ENCODE measurements around the gene HAGH.

The HAGH gene

GRCh38 chr16:1792836-1793577, 33.6 kb downstream of the HAGH start:
- POLR2A ChIA-PET: no interaction called here
- TF ChIP-seq CTCF (IDR thresholded peaks at IDR 0.05; ENCODE audit: control extremely low read depth, extremely low read depth, low read depth, missing control alignments): no peak
- CTCF ChIA-PET: interaction anchor here (1.4 to 1.7 kb wide), 3 partner anchors 9 to 136 kb away, joined by 4 to 5 read pairs (median 5); partner anchors contain the start of genes NUBP2 and SPSB3
- no peak for DNase-seq (ENCODE audit: extremely low spot score)

- ChIA-PET POLR2A (interaction anchor here (0.7 kb wide), 1 partner anchor 655 kb away, joined by 3 read pairs; no protein-coding TSS in a partner anchor), CTCF (interaction anchor here (0.9 to 1.7 kb wide), 4 partner anchors 9 to 137 kb away, joined by 3 to 5 read pairs (median 4); partner anchors contain the start of genes NUBP2 and SPSB3)
- no peak for TF ChIP-seq CTCF (IDR thresholded peaks at IDR 0.05; ENCODE audit: control extremely low read depth, extremely low read depth, low read depth, missing control alignments)
- no peak for DNase-seq (ENCODE audit: extremely low spot score)
Observed at GRCh38 chr16:1791943-1792812, 34.4 kb downstream of the HAGH start.

- ChIA-PET CTCF (interaction anchor here (0.9 to 1.7 kb wide), 2 partner anchors 9 to 11 kb away, joined by 3 to 5 read pairs; partner anchors contain the start of genes NUBP2 and SPSB3), POLR2A (interaction anchor here (0.7 to 1.3 kb wide), 2 partner anchors 9 to 654 kb away, joined by 3 to 5 read pairs; partner anchors contain the start of genes NUBP2 and SPSB3)
Observed at GRCh38 chr16:1791256-1791942, 35.2 kb downstream of the HAGH start.

GRCh38 chr16:1790611-1791255, 35.9 kb downstream of the HAGH start:
- no peak for TF ChIP-seq CTCF (IDR thresholded peaks at IDR 0.05; ENCODE audit: control extremely low read depth, extremely low read depth, low read depth, missing control alignments)
- POLR2A ChIA-PET: interaction anchor here (1.3 kb wide), 1 partner anchor 8 kb away, joined by 5 read pairs; the partner anchor contains the start of genes NUBP2 and SPSB3
- CTCF ChIA-PET: interaction anchor here (1.7 kb wide), 1 partner anchor 11 kb away, joined by 5 read pairs; no protein-coding TSS in a partner anchor
- DNase-seq (ENCODE audit: extremely low spot score): no peak

More at GRCh38 chr16:1791256-1791942, 35.2 kb downstream of the HAGH start:
- no peak for TF ChIP-seq CTCF (IDR thresholded peaks at IDR 0.05; ENCODE audit: control extremely low read depth, extremely low read depth, low read depth, missing control alignments)
- no peak for DNase-seq (ENCODE audit: extremely low spot score)

- DNase-seq (ENCODE audit: extremely low spot score): no peak
- CTCF ChIA-PET: no interaction called here
- POLR2A ChIA-PET: no interaction called here
- TF ChIP-seq CTCF (IDR thresholded peaks at IDR 0.05; ENCODE audit: control extremely low read depth, extremely low read depth, low read depth, missing control alignments): no peak
Observed at GRCh38 chr16:1790261-1790610, 36.4 kb downstream of the HAGH start.
